Choroid plexus epithelial cell (primary cell): Measurements from ENCODE around the gene RGL3.

Experiments
- DNase-seq: peaks from one replicate; pipeline ENCODE4 v3.0.0-alpha.2; 2010; ENCODE audit warnings: low read depth
- H3K4me3 ChIP-seq: 2 replicates; pipeline ENCODE4 v1.5.1; 2011; ENCODE audit warnings: low read depth, mild to moderate bottlenecking, control low read depth, low read length, moderate library complexity
- TF ChIP-seq, protein P1 (sequence below): conservative IDR thresholded peaks from 2 replicates; pipeline ENCODE4 v1.5.1; 2011; ENCODE audit warnings: low read depth, mild to moderate bottlenecking, control low read depth, inconsistent platforms, low read length, moderate library complexity

Gene RGL3

DNA sequence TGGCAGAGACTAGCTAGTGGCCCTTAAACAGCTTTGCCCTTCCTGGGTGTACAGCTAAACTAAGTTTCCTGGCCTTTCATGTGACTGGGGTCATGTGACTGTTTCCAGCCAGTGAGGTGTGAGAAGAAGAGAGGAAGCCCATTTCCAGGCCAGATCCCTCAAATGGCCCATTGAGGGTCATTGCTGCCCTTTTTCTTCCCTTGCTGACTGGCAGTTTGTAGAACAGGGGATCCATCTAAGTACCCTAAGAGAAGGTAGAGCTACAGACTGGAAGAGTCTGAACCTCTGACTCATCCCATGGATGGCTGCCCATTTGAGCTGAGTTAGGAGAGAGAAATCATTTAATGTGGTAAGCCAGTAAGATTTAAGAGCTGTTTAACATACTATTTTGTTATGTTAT is 41.9 kb downstream of the RGL3 start:
- H3K4me3 ChIP-seq, result no peak overlapping the region
- TF ChIP-seq, protein P1, sequence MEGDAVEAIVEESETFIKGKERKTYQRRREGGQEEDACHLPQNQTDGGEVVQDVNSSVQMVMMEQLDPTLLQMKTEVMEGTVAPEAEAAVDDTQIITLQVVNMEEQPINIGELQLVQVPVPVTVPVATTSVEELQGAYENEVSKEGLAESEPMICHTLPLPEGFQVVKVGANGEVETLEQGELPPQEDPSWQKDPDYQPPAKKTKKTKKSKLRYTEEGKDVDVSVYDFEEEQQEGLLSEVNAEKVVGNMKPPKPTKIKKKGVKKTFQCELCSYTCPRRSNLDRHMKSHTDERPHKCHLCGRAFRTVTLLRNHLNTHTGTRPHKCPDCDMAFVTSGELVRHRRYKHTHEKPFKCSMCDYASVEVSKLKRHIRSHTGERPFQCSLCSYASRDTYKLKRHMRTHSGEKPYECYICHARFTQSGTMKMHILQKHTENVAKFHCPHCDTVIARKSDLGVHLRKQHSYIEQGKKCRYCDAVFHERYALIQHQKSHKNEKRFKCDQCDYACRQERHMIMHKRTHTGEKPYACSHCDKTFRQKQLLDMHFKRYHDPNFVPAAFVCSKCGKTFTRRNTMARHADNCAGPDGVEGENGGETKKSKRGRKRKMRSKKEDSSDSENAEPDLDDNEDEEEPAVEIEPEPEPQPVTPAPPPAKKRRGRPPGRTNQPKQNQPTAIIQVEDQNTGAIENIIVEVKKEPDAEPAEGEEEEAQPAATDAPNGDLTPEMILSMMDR, result no peak
- DNase-seq, result peak; percentile 87

DNA sequence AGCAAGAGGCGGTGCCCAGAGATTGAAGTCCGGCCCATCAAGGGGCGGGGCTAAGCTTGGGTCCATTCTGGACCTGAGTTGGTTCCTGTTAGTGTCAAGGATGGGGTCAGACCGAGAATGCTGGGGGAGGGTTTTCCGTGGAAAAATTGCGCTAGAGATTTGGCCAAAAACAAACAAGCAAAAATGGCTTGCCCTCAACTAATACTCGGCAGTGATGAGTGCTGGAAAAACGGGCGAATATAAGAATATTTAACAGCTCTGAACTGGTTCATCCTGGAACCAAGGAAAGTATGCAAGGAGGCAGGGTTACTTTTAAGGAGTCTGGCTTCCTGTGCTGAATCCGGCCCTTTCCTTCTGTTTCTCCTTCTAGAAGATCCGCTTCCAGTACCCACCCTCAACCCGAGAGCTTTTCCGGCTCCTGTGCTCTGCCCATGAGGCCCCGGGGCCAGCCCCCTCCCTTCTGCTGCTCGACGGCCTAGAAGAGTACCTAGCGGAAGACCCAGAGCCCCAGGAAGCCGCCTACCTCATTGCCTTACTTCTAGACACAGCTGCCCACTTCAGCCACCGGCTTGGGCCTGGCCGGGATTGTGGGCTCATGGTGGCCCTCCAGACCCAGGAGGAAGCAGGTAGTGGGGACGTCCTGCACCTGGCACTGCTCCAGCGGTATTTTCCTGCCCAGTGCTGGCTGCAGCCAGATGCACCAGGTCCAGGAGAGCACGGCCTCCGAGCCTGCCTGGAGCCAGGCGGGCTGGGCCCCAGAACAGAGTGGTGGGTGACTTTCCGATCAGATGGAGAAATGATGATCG is 43.8 kb downstream of the RGL3 start:
- no peak for DNase-seq
- TF ChIP-seq, protein P1, result no peak
- H3K4me3 ChIP-seq, result peak overlapping the region; percentile 59

DNA sequence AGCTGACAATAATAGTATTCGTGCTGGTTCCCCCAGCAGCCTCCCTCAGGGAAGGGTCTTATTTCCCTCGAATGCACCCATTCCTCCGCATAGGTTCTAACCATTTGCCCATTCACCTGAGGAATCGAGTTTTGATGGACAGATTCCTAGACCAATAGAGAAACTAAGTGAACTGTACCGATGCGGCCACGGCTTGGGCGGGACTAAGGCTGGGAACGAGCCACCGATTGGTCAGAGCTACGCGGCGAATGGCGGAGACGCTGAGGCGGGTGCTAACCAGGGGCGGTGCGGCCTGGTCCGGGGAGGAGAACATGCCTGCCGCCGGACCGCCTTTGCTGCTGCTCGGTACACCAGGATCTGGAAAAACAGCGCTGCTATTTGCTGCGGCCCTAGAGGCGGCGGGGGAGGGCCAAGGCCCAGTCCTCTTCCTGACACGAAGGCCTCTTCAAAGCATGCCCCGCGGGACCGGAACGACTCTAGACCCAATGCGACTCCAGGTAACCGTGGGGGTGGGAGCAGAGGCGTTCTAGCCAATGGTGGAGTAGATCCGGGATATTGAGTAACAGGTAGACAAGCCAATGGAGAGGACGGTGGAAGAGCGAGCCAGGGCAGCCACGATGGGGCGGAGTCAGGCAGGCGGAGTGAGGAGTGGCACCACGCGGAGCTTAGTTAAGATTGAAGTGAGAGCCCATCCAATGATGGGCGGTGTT is 44.5 kb downstream of the RGL3 start, which contains the start of gene SWSAP1:
TSS of gene SWSAP1 (plus strand) at position 234 of the 710 bp plus-strand sequence. CDS start at position 249, 15 bp downstream.
- H3K4me3 ChIP-seq, result peak within 1 kb of the TSS; percentile 87
- TF ChIP-seq, protein P1, result no peak
- peak; percentile 100 for DNase-seq

DNA sequence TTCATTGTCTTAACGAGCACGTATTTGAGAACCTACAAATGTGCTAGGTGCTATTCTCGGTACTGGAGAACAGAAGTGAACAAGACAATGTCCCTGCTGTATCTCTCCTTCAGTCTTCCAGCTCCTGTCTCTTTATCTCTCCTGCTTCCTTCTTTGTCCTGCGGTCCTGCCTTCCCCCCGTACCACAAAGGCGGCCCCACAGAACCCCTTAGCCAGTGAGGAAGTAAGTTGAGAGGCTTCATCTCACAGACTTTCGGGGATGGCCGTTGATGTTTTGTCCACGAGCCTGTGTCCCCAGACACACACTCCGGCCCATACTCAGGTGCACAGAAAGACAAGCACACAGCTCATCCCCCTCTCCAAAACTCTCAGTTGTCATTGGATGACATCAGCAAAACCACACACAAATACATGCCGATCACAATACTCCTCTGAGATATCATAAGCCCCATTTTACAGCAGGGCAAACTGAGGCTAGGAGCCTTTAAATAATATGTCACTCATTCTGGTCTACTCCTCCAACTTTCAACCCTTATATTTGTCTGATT is 45.2 kb downstream of the RGL3 start:
- DNase-seq, result no peak
- peak overlapping the region; percentile 87 for H3K4me3 ChIP-seq
- TF ChIP-seq, protein P1, result no peak

DNA sequence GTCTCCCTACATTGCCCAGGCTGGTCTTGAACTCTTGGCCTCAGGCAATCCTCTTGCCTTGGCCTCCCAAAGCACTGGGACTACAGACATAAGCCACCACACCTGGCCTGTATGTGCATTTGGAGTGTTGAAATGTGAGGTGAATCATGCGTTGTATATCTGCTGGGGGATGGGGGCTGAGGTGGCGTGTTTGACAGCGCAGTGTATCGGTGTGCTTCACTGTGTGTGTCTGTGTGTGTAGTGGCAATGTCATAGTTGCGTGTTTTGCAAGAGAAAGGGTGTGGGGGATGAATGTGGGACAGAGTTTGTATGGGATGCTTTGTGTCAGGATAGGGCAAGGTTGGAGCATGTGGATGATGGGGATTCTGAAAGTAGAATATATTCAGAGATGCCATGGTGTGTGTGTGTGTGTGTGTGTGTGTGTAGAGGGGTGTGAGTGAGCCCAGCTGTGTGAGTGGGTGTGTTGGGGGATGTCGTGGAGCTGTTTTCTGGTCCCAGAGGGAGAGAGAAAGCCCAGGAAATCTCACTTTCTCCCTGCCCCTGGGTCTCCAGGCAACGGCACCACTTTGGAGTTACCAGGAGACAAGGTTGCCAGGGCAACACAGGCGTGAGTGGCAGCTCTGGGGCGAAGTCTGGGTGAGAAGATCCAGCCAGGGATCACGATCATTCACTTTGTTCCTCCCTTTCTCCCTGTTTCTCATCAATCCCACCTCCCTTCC is 45.8 kb downstream of the RGL3 start:
- peak; percentile 19 for DNase-seq
- TF ChIP-seq, protein P1, result no peak
- H3K4me3 ChIP-seq, result no peak overlapping the region

DNA sequence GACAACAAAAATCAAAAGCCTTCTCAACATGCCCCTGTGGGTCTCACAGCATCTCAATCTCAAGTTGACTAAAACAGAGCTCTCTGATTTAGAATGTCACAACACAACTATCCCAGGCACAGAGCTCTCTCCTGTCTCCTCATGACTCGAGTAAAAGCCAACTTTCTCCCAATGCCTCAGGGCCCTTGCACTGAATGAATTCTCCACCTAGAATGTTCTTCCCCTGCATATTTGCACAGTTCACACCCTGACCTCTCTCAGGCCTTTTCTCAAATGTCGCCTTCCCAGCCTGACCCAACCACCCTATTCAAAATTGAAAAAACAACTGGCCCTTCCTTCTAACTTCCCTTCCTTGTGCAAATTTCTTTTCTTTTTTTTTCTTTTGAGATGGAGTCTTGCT is 48.4 kb downstream of the RGL3 start:
- TF ChIP-seq, protein P1, result no peak
- no peak overlapping the region for H3K4me3 ChIP-seq
- DNase-seq, result no peak
